Effector memory CD4-positive, alpha-beta T cell (primary cell): ENCODE results near the gene ENG.
A peak's percentile ranks its signal among the peaks of the same experiment; 100 is the strongest.
"Not testable (repeated sequence)": the region's sequence is repeated elsewhere in the genome, so short reads cannot be mapped to it uniquely, and the experiment has no call there.

Experiments
- DNase-seq, 3 donors: peaks; one replicate each; pipeline ENCODE4 v3.0.0-alpha.2; 2020
- H3K27ac ChIP-seq: 2 replicates; pipeline ENCODE4 v1.7.0; 2013; ENCODE audit warnings: mild to moderate bottlenecking, low read length, moderate library complexity; ENCODE audit not compliant: insufficient read depth, poor library complexity, severe bottlenecking
- H3K27me3 ChIP-seq: replicated peaks from 2 replicates; pipeline ENCODE4 v1.7.0; 2013; ENCODE audit warnings: mild to moderate bottlenecking, low read length; ENCODE audit not compliant: insufficient read depth, control insufficient read depth, poor library complexity, severe bottlenecking
- H3K36me3 ChIP-seq: 2 replicates; pipeline ENCODE4 v1.7.0; 2013; ENCODE audit warnings: mild to moderate bottlenecking, low read length, moderate library complexity; ENCODE audit not compliant: control insufficient read depth, insufficient read depth
- H3K4me1 ChIP-seq: 2 replicates; pipeline ENCODE4 v1.7.0; 2013; ENCODE audit warnings: low read length, mild to moderate bottlenecking; ENCODE audit not compliant: control insufficient read depth, insufficient read depth, poor library complexity, severe bottlenecking
- H3K4me3 ChIP-seq: 2 replicates; pipeline ENCODE4 v1.7.0; 2013; ENCODE audit warnings: low read length, low read depth, mild to moderate bottlenecking; ENCODE audit not compliant: insufficient read depth, poor library complexity, severe bottlenecking
- H3K9me3 ChIP-seq: 2 replicates; pipeline ENCODE4 v1.7.0; 2013; ENCODE audit warnings: mild to moderate bottlenecking, low read length, moderate library complexity; ENCODE audit not compliant: control insufficient read depth

The ENG gene

DNA sequence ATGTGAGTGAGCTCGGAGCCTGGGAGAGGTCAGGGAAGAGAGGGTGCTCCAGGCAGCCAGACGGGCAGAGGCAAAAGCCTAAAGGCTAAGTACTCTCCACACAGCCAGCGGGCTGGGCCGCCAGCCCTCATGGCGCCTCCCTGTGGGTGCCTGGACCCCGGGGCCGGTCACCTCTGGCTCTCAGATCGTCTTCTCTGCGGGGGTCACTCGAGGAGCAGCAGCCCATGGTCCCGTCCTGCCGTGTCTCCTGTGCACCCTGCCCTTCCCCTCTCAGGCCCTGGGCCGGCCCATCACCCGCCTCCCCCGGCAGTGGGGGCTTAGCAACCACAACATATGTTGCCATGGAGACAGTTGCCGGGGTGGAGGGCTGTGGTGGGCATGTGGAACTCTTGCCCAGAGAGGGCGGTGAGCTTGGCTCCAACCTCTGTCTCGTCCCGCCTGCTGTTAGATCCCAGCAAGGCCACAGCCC lies 18.8 kb upstream of the ENG start:
- no peak for DNase-seq
- H3K27ac ChIP-seq: no peak overlapping the region

DNA sequence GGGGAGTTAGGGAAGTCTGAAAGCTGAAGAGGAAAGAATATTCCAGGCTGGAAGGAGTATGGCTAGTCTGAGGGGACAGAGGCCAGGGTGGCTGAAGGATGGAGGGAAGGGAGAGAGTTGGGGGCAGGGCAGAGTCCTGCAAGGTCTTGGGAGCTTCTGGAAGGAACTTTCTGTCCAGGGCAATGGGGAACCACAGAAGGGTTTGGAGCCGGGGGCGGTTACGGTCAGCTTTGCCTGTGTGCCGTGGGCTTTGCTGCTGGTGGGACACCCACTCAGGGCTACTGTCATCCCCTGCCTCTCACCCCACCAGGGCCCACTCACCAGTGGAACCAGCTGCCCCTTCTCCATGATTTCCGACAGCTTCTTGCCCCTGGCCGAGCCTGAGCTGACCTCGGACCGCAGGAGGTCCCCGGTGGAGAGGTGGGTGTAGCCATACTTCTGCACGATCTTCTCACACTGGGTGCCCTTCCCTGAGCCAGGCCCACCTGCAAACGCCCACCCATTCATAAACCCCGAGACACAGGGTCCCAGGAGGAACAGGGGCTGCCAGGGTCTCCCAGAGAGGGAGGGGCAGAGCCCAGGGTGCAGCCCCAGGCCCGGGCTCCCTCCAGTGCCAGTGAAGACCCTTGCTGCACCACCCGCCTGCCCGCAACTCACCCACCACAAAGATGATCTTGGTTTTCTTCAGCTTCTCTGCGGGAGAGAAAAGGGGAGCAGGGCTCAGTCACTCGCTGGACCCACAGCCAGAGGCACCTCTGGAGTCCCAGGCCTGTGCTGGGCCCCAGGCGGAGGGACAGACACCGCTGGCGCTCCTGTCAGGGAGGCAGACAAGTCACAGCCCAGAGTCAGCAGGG lies 18.1 kb upstream of the ENG start:
- Histone ChIP-seq H3K36me3 (no peaks in the 10 kb centered on the region), H3K4me1 (peaks cover 4% of the 10 kb centered on the region), H3K4me3 (no peak overlapping the region), H3K27me3 (no peaks in the 10 kb centered on the region), H3K27ac (no peak overlapping the region), H3K9me3 (no peaks in the 10 kb centered on the region)
- no peak for DNase-seq

More for the DNA sequence above, 18.8 kb upstream of the ENG start:
- H3K9me3 ChIP-seq: no peaks in the 10 kb centered on the region
- no peaks in the 10 kb centered on the region for H3K27me3 ChIP-seq
- H3K36me3 ChIP-seq: no peaks in the 10 kb centered on the region
- peaks cover 9% of the 10 kb centered on the region for H3K4me1 ChIP-seq
- no peak overlapping the region for H3K4me3 ChIP-seq

DNA sequence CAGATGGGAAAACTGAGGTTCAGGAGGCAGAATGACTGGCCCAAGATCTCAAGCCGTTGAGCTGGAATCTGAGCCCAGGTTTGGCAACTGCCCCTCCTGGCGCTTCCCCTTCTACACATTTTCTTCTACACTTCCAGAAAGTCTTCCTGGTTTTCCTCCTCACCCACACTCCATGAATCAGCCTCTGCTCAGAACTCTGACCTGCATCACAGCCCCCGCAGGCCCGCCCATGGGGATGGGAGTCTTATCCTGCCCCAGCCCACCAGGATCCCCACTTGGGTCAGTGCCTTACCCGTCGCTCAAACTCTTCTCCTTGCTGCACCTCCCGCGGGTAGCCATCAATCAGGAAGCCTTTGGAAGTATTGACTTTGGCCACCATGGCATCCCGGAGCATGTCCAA lies 17.1 kb upstream of the ENG start:
- H3K9me3 ChIP-seq: no peaks in the 10 kb centered on the region
- no peak overlapping the region for H3K4me3 ChIP-seq
- H3K27me3 ChIP-seq: no peaks in the 10 kb centered on the region
- H3K27ac ChIP-seq: no peak overlapping the region
- H3K36me3 ChIP-seq: no peaks in the 10 kb centered on the region
- peaks cover 3% of the 10 kb centered on the region for H3K4me1 ChIP-seq
- no peak for DNase-seq

DNA sequence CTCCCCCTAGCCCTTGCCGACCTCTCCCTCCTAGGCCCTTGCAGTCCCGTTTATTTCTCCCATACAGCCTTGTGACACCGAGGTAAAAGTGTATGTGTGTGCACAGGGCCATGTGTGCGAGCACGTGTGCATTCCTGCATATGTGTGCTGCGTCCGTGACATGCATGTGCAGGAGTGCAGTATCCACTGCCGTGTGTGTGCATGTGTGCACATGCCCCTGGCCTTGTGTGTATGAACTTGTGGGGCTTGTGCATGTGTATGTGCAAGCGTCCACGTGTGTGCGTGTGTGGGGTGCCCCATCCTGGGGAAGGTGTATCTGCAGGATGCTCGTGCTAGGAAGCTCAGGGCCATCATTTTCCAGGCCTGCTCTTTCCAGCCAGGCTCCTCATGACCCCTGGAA lies 16.4 kb upstream of the ENG start:
- Histone ChIP-seq H3K27me3 (no peaks in the 10 kb centered on the region), H3K36me3 (no peaks in the 10 kb centered on the region), H3K4me1 (peaks cover 3% of the 10 kb centered on the region)

DNA sequence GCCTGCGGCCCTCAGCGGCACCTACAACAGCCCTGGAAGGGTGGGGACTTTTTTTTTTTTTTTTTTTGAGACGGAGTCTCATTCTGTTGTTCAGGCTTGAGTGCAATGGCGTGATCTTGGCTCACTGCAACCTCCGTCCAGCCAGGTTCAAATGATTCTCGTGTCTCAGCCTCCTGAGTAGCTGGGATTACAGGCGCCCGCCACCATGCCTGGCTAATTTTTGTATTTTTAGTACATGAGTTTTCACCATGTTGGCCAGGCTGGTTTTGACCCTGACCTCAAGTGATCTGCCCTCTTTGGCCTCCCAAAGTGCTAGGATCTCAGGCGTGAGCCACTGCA lies 15.7 kb upstream of the ENG start:
- not testable (repeated sequence) for H3K9me3 ChIP-seq, DNase-seq, H3K36me3 ChIP-seq, H3K4me1 ChIP-seq, H3K27me3 ChIP-seq, H3K4me3 ChIP-seq, H3K27ac ChIP-seq

More for the DNA sequence above, 16.4 kb upstream of the ENG start:
- Histone ChIP-seq H3K4me3 (no peak overlapping the region), H3K9me3 (no peaks in the 10 kb centered on the region), H3K27ac (no peak overlapping the region)
- DNase-seq: no peak

DNA sequence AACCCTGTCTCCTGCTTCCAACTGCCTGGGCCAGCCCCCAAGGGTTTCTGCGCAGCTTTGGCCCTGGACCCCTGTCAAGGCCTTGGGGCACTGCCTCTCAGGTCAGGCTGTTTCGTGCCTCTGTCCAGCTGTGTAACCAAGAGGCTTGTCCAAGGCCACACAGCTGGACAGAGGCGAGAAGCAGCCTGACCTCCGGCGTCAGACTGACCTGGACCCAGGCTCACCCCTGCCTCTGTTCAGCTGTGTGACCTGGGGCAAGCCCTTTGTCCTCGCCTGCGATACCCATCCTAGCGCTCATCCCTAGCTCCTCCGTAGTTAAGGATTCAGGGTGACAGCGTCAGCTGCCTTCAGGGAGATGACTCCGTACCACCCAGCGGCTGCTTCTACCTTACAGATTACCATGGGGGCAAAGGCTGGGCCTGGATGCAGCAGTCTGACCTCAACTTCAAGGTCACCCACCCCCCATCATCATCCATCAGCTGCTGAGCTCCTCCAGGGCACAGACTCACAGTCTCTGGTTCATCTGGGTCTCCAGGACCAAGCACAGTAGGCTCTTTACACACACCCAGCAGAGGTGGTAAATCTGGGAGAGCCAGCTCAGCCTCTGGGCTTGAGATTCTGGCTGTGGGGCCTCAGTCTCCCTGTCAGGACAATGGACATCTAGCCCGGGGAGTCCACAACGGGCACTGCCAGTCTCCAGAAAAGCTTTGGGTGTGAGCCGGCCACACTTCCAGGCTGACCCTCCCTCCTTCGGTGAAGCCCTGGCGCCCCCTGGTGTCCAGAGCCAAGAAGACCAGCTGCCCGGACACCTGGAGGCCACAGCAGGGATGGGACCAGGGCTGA lies 15.1 kb upstream of the ENG start:
- peaks cover 9% of the 10 kb centered on the region for H3K4me1 ChIP-seq
- no peaks in the 10 kb centered on the region for H3K9me3 ChIP-seq
- no peak overlapping the region for H3K27ac ChIP-seq
- H3K36me3 ChIP-seq: no peaks in the 10 kb centered on the region
- peak; percentile 42 to 72 (median 64) for DNase-seq
- no peak overlapping the region for H3K4me3 ChIP-seq
- H3K27me3 ChIP-seq: no peaks in the 10 kb centered on the region

DNA sequence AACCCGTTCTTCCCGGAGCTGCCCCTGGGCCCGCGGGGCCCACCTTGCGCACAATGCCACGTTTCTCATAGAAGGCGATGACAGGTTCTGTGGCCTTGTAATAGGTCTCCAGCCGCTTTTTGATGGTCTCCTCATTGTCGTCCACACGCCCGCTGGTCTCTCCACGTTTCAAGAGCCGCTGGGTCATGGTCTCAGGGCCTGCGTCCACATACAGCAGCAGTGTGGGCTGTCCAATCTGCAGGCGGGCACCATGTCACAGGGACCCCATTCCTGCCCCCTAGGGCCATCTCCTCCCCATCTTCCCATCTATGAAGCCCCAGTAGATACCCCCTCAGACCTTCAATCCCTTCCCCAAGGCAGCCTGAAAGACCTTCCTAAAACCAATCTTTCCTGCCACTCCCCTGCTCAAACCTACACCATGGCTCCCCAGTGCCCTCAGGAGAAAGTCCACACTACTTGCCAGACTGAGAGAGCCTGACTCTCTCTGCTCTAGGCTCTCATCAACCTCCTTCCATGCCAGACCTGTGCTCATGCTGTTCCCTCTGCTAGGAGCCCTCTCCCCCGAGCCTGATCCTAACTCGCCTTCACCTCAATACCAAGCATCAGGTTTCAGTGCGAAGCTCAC lies 13.9 kb upstream of the ENG start:
- H3K4me3 ChIP-seq: no peak overlapping the region
- no peaks in the 10 kb centered on the region for H3K36me3 ChIP-seq
- no peaks in the 10 kb centered on the region for H3K9me3 ChIP-seq
- H3K4me1 ChIP-seq: peaks cover 9% of the 10 kb centered on the region
- no peak overlapping the region for H3K27ac ChIP-seq
- DNase-seq: no peak
- no peaks in the 10 kb centered on the region for H3K27me3 ChIP-seq

DNA sequence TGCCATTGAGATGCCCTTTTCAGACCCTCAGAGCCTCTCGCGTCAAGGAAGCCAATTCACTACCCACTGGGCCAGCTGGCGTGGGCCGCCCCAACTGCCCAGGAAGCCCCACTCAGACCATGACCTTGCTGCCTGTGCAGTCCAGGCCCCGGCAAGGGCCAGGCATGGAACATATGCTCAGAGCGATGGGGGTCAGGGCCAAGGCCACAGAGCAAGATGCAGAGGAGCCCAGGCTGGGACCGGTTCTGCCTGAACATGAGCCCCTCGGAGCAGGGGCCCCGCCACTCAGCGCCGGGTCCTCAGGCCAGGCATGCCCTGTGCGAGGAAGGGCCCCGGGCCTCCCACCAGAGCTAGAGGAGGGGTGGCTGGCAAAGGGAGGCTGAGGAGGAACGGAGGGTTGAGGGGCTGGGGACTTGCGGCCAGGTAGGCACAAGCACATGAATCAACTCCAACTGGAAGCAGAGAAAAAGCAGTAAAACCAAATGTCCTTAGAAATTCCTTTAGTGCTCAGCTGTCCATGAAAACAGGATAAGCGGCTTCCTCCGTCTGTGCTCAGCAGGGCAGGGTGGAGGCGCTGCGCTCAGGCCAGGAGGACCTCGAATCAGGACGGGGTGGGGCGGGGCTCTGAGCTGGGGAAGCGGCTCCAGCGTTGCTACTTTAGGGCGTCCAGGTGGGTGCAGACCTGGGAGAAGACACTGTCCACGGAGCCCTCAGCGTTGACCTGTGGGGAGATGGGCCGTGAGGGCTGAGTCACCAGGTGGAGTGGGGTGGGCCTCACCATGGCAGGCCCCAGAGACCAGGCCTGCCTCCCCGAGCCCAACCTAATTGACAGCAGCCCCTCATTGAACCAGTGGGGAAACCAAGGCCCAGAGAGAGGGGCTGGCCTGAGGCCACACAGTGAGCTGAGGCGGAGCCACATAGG lies 13.2 kb upstream of the ENG start:
- H3K27ac ChIP-seq: no peak overlapping the region
- DNase-seq: no peak

DNA sequence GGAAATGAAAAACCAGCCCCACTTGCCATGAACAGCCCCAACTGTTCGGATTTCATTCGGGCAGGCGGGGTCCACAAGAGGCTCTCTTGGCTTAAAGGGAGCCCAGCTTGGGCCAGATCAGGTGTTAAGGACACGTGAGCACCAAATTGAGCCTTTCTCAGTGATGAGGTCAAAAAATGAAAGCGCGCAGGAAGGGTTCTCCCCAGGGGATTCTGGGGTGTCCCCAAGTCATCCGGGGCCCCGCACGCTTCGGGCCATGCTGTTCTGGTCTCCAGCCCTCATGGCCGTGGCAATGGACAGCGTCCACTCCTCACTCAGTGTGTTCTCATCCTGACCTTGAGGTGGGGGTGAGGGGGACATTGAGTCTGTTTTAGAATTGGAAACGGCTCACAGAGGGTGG lies 12.1 kb upstream of the ENG start:
- Histone ChIP-seq H3K9me3 (no peaks in the 10 kb centered on the region), H3K4me1 (peaks cover 23% of the 10 kb centered on the region), H3K4me3 (no peak overlapping the region), H3K27me3 (no peaks in the 10 kb centered on the region), H3K36me3 (no peaks in the 10 kb centered on the region), H3K27ac (no peak overlapping the region)
- no peak for DNase-seq

More for the DNA sequence above, 13.2 kb upstream of the ENG start:
- H3K4me3 ChIP-seq: no peak overlapping the region
- H3K9me3 ChIP-seq: no peaks in the 10 kb centered on the region
- no peaks in the 10 kb centered on the region for H3K36me3 ChIP-seq
- H3K27me3 ChIP-seq: no peaks in the 10 kb centered on the region
- peaks cover 13% of the 10 kb centered on the region for H3K4me1 ChIP-seq
